ENCODE data around the gene HTR1D. TPM values are rescaled to one million over a fixed set of nuclear protein-coding genes. Genes with fewer than 3 reads are reported as not detected.

Gene HTR1D
- total and polyA plus RNA-seq, 7 experiments from 2014 or later = not detected

DNA sequence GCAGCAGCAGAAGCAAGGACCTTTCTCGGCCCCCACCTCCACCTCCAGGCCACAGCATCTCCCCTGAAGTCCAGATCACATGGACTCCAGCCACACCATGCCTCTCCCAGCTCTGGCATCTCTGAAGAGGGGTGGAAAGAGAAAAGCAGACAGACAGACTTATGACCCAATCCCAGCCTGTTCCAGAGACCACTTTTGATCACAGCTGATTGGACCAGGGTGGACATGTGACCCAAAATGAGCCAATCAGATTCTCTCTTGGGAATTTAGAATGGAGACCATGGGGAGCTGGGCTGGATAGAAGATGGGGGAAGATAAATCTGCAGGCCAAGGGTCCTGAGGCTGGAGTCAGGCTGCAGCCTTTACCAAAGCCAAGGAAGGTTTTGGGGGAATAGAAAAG, 16.4 kb downstream of the HTR1D start:
- intact Hi-C loops (cut with micrococcal nuclease) = no loop called here

DNA sequence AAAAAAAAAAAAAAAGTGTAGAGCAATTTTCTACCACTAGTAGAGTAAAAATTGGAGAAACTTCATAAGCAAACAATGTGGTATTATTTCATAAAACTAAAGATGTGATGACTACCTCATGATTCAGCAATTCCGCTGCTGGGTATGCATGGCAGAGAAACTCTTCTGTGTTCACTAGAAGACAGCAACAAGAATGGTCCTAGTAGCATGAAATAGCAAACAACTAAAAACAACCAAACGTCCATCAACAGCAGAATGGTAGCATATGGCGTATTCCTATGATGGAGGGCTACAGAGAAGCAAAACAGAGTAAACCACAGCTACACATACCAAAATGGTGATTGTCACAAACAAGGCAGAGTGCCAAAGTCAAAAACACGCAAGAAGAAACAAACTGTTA, 18.9 kb downstream of the HTR1D start:
- Histone ChIP-seq H3K4me1 (ENCODE audit: control insufficient read depth in 2 of 2, insufficient read depth in 2 of 2, low read length in 2 of 2) (no peaks in the 10 kb centered on the region), H3K27ac (ENCODE audit: low read depth, low read length) (no peak overlapping the region), H3K27me3 (ENCODE audit: control insufficient read depth in 2 of 2, insufficient read depth in 2 of 2, low read length in 2 of 2) (no peaks in the 10 kb centered on the region), H3K4me3 (ENCODE audit: low read length) (no peak overlapping the region), H3K9me3 (ENCODE audit: control insufficient read depth in 2 of 3, low read length in 3 of 3) (no peaks in the 10 kb centered on the region), H3K36me3 (ENCODE audit: control insufficient read depth in 2 of 3, insufficient read depth in 3 of 3, low read length in 3 of 3) (no peaks in the 10 kb centered on the region)
- Mint-ChIP-seq H3K36me3 (peaks cover 0 to 4% (median 0%) of the 10 kb centered on the region in 5 donors), H3K4me1 (no peaks in the 10 kb centered on the region), H3K27me3 (peaks cover 0 to 15% (median 9%) of the 10 kb centered on the region in 5 donors), H3K9me3 (no peaks in the 10 kb centered on the region), H3K4me3 (no peak overlapping the region), H3K27ac (no peak overlapping the region)
- no peak for ATAC-seq
- intact Hi-C loops (cut with micrococcal nuclease) = no loop called here
- ChIA-PET POLR2A (interaction anchor here (0.6 kb wide), 1 partner anchor 307 kb away, joined by 3 read pairs; no protein-coding TSS in a partner anchor), CTCF (no interaction called here)
- no peak for DNase-seq

More for the DNA sequence above, 16.4 kb downstream of the HTR1D start:
- ATAC-seq (no peak), DNase-seq (no peak)
- no peak overlapping the region for H3K4me3 ChIP-seq (ENCODE audit: low read length)
- no peaks in the 10 kb centered on the region for H3K9me3 Mint-ChIP-seq
- H3K36me3 ChIP-seq (ENCODE audit: control insufficient read depth in 2 of 3, insufficient read depth in 3 of 3, low read length in 3 of 3) = no peaks in the 10 kb centered on the region
- POLR2A ChIA-PET = no interaction called here
- H3K4me3 Mint-ChIP-seq = no peak overlapping the region
- no peak overlapping the region for H3K27ac Mint-ChIP-seq
- CTCF ChIA-PET = no interaction called here
- H3K9me3 ChIP-seq (ENCODE audit: control insufficient read depth in 2 of 3, low read length in 3 of 3) = no peaks in the 10 kb centered on the region
- no peaks in the 10 kb centered on the region for H3K4me1 ChIP-seq (ENCODE audit: control insufficient read depth in 2 of 2, insufficient read depth in 2 of 2, low read length in 2 of 2)
- peaks cover 0 to 11% (median 4%) of the 10 kb centered on the region in 5 donors for H3K27me3 Mint-ChIP-seq
- no peaks in the 10 kb centered on the region for H3K36me3 Mint-ChIP-seq
- no peaks in the 10 kb centered on the region for H3K27me3 ChIP-seq (ENCODE audit: control insufficient read depth in 2 of 2, insufficient read depth in 2 of 2, low read length in 2 of 2)
- H3K27ac ChIP-seq (ENCODE audit: low read depth, low read length) = no peak overlapping the region
- H3K4me1 Mint-ChIP-seq = no peaks in the 10 kb centered on the region

DNA sequence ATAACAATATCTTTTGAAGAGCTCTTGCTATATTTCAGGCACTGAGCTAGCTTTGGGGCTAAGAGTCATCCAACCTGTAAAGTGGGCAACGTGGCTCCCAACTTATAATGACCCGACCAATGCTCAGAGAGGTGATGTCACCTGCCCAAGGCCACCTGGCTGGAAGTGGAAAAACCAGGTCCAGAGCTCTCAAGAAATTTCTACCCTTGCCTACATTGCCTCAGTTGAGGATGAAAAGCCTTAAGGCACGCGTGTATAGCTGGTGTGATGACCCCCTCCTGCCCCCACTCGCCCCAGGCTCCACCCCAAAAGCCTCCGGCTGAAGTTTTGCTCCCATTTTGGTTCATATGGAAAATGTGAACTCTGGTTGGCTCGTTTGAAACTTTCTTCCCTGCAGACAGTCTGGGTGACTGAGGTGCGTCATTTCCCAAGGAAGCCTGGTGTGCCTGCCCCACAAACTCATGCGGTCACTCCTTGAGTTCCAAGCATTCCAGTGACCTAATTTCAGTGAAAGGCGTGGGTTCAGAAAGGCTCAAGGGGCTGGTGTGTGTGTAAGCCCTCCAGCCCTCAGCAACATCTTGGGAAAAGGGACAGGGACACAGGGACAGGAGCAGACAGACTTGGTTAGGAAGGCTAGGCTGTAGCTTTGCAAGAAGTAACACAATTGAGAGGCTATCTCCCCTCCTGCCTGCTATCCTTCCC, 20.5 kb downstream of the HTR1D start:
- peaks cover 3 to 21% (median 11%) of the 10 kb centered on the region in 5 donors for H3K27me3 Mint-ChIP-seq
- Histone ChIP-seq H3K36me3 (ENCODE audit: control insufficient read depth in 2 of 3, insufficient read depth in 3 of 3, low read length in 3 of 3) (no peaks in the 10 kb centered on the region), H3K27me3 (ENCODE audit: control insufficient read depth in 2 of 2, insufficient read depth in 2 of 2, low read length in 2 of 2) (no peaks in the 10 kb centered on the region), H3K27ac (ENCODE audit: low read depth, low read length) (no peak overlapping the region), H3K9me3 (ENCODE audit: control insufficient read depth in 2 of 3, low read length in 3 of 3) (no peaks in the 10 kb centered on the region), H3K4me1 (ENCODE audit: control insufficient read depth in 2 of 2, insufficient read depth in 2 of 2, low read length in 2 of 2) (no peaks in the 10 kb centered on the region), H3K4me3 (ENCODE audit: low read length) (no peak overlapping the region)
- H3K4me1 Mint-ChIP-seq = no peaks in the 10 kb centered on the region
- H3K27ac Mint-ChIP-seq = no peak overlapping the region
- POLR2A ChIA-PET = interaction anchor here (0.6 kb wide), 1 partner anchor 152 kb away, joined by 3 read pairs; no protein-coding TSS in a partner anchor
- no peaks in the 10 kb centered on the region for H3K9me3 Mint-ChIP-seq
- DNase-seq (no peak), ATAC-seq (no peak)
- intact Hi-C loops (cut with micrococcal nuclease) = no loop called here
- no peak overlapping the region for H3K4me3 Mint-ChIP-seq
- peaks cover 0 to 6% (median 0%) of the 10 kb centered on the region in 5 donors for H3K36me3 Mint-ChIP-seq
- CTCF ChIA-PET = interaction anchor here (0.7 to 3.3 kb wide), 2 partner anchors 13 to 98 kb away, joined by 3 to 19 read pairs; no protein-coding TSS in a partner anchor

DNA sequence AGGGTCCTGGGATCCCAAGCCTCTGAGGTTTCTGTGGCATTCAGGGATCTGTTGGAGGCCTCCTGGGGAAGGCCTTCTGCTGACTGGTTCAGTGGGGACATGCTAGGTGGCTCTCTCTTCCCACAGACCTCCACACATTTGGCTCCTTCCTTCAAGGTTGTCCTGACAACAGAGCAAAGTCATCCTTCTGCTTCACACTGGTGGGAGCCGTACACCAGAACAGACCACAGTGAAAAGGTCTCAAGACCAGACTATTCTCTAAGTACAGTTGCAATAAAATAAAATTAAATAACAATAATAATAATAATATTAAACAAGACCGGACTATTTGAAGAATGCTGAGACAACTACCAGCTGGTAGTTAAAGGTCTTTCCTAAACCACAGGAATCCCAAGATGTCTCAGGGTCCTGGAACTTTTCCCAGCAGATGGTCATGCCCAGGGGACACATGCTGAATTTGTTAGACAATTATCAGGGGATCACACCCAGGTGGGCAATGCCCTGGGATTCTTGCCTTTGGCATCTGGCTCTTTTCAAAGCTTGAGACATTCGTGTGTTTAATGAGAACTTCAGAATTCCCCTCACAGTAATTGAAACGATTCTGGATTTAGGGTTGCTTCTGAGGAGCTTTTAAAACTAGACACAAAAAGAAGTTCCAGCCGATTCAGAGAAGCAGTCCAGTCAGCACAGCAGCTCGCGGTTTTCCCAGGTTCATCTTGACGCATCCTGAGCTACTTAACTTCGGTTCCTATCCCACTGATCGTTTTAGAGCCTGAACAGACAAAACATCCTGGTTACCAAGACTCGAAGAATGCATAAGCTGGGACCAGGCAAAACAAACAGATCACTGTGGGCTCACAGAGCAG, 22.9 kb downstream of the HTR1D start:
- ATAC-seq = no peak
- Histone ChIP-seq H3K36me3 (ENCODE audit: control insufficient read depth in 2 of 3, insufficient read depth in 3 of 3, low read length in 3 of 3) (no peaks in the 10 kb centered on the region), H3K27ac (ENCODE audit: low read depth, low read length) (no peak overlapping the region), H3K4me1 (ENCODE audit: control insufficient read depth in 2 of 2, insufficient read depth in 2 of 2, low read length in 2 of 2) (no peaks in the 10 kb centered on the region), H3K4me3 (ENCODE audit: low read length) (no peak overlapping the region), H3K27me3 (ENCODE audit: control insufficient read depth in 2 of 2, insufficient read depth in 2 of 2, low read length in 2 of 2) (no peaks in the 10 kb centered on the region), H3K9me3 (ENCODE audit: control insufficient read depth in 2 of 3, low read length in 3 of 3) (no peaks in the 10 kb centered on the region)
- CTCF ChIA-PET = interaction anchor here (0.7 to 3.3 kb wide), 4 partner anchors 8 to 99 kb away, joined by 3 to 19 read pairs (median 6); no protein-coding TSS in a partner anchor
- intact Hi-C loops (cut with micrococcal nuclease) = no loop called here
- Mint-ChIP-seq H3K27ac (no peak overlapping the region), H3K27me3 (peaks cover 2 to 18% (median 11%) of the 10 kb centered on the region in 5 donors), H3K9me3 (no peaks in the 10 kb centered on the region), H3K36me3 (peaks cover 0 to 6% (median 0%) of the 10 kb centered on the region in 5 donors), H3K4me1 (no peaks in the 10 kb centered on the region), H3K4me3 (no peak overlapping the region)
- DNase-seq = no peak
- POLR2A ChIA-PET = no interaction called here

DNA sequence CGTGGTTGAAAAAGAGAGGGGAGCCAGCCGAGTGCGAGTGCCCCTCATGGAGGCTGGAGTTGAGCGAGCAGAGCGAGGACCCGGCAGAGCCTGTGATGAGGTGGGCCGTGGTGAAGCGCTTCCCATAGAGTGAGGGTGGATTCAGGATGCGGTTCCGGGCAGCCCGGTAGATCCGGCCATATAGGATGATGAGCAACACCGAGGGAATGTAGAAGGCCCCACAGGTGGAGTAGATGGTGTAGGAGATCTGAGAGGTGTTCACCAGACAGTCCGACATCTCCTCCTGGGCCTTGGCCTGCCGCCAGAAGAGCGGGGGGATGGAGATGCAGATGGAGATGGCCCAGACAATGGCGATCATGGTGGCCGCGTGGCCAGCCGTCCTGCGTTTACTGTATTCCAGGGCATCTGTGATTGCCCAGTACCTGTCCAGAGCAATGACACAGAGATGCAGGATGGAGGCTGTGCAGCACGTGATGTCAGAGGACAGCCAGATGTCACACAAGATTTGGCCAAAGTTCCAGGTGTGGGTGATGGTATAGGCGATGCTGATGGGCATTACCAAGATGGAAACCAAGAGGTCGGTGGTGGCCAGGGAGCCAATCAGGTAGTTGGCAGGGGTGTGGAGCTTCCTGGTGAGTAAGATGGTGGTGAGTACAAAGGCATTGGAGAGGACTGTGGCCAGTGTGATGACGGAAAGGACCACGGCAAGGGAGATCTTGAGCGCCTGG, 23.7 kb downstream of the HTR1D start:
- H3K27ac Mint-ChIP-seq = no peak overlapping the region
- Histone ChIP-seq H3K36me3 (ENCODE audit: control insufficient read depth in 2 of 3, insufficient read depth in 3 of 3, low read length in 3 of 3) (no peaks in the 10 kb centered on the region), H3K27me3 (ENCODE audit: control insufficient read depth in 2 of 2, insufficient read depth in 2 of 2, low read length in 2 of 2) (no peaks in the 10 kb centered on the region), H3K4me1 (ENCODE audit: control insufficient read depth in 2 of 2, insufficient read depth in 2 of 2, low read length in 2 of 2) (no peaks in the 10 kb centered on the region), H3K27ac (ENCODE audit: low read depth, low read length) (no peak overlapping the region), H3K4me3 (ENCODE audit: low read length) (no peak overlapping the region), H3K9me3 (ENCODE audit: control insufficient read depth in 2 of 3, low read length in 3 of 3) (no peaks in the 10 kb centered on the region)
- DNase-seq (no peak), ATAC-seq (no peak)
- no peaks in the 10 kb centered on the region for H3K9me3 Mint-ChIP-seq
- ChIA-PET CTCF (interaction anchor here (1.1 to 3.3 kb wide), 2 partner anchors 10 to 94 kb away, joined by 3 to 19 read pairs; no protein-coding TSS in a partner anchor), POLR2A (no interaction called here)
- intact Hi-C loops (cut with micrococcal nuclease) = no loop called here
- H3K4me1 Mint-ChIP-seq = no peaks in the 10 kb centered on the region
- peaks cover 0 to 6% (median 0%) of the 10 kb centered on the region in 5 donors for H3K36me3 Mint-ChIP-seq
- H3K4me3 Mint-ChIP-seq = no peak overlapping the region
- peaks cover 2 to 18% (median 11%) of the 10 kb centered on the region in 5 donors for H3K27me3 Mint-ChIP-seq

DNA sequence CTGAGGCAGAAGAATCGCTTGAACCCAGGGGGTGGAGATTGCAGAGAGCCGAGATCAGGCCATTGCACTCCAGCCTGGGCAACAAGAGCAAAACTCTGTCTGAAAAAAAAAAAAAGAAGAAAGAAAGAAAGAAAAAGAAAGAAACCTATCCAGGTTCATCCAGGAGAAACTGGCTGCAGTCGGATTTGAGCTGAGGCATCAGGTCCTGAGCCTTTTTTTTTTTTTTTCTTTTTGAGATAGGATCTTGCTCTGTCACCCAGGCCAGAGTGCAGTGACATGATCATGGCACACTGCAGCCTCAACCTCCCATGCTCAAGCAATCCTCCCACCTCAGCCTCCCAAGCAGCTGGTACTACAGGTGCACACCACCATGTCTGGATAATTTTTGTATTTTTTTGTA, 26.1 kb downstream of the HTR1D start:
- Mint-ChIP-seq H3K4me3 (no peak overlapping the region), H3K36me3 (peaks cover 0 to 6% (median 0%) of the 10 kb centered on the region in 5 donors), H3K9me3 (no peaks in the 10 kb centered on the region), H3K27me3 (peaks cover 2 to 18% (median 11%) of the 10 kb centered on the region in 5 donors), H3K27ac (no peak overlapping the region), H3K4me1 (no peaks in the 10 kb centered on the region)
- ChIA-PET POLR2A (no interaction called here), CTCF (interaction anchor here (0.6 kb wide), 1 partner anchor 575 kb away, joined by 3 read pairs; no protein-coding TSS in a partner anchor)
- Histone ChIP-seq H3K4me1 (ENCODE audit: control insufficient read depth in 2 of 2, insufficient read depth in 2 of 2, low read length in 2 of 2) (no peaks in the 10 kb centered on the region), H3K27me3 (ENCODE audit: control insufficient read depth in 2 of 2, insufficient read depth in 2 of 2, low read length in 2 of 2) (no peaks in the 10 kb centered on the region), H3K4me3 (ENCODE audit: low read length) (no peak overlapping the region), H3K9me3 (ENCODE audit: control insufficient read depth in 2 of 3, low read length in 3 of 3) (no peaks in the 10 kb centered on the region), H3K36me3 (ENCODE audit: control insufficient read depth in 2 of 3, insufficient read depth in 3 of 3, low read length in 3 of 3) (no peaks in the 10 kb centered on the region), H3K27ac (ENCODE audit: low read depth, low read length) (no peak overlapping the region)
- DNase-seq (no peak), ATAC-seq (no peak)
- intact Hi-C loops (cut with micrococcal nuclease) = no loop called here
